Ascending aorta (tissue), 2 donors: Measurements from ENCODE around the gene MFSD8. TPM values are rescaled to one million over a fixed set of nuclear protein-coding genes. Genes with fewer than 3 reads are reported as not detected.
A peak's percentile ranks its signal among the peaks of the same experiment; 100 is the strongest.

Source experiments
- DNase-seq, 2 donors: peaks; one replicate each; pipeline ENCODE4 v3.0.0-alpha.2; 2019; ENCODE audit warnings: low spot score in 2 of 2
- H3K27ac ChIP-seq, 2 donors: fragments of 200-600 bp; sonication (generic); one replicate each; pipeline ENCODE4 v1.5.1; 2016 to 2017; ENCODE audit warnings: mild to moderate bottlenecking in 1 of 2
- H3K27me3 ChIP-seq: fragments of 200-600 bp; sonication (generic); one replicate; pipeline ENCODE4 v1.5.1; 2017
- H3K36me3 ChIP-seq, 2 donors: fragments of 200-600 bp; sonication (generic); one replicate each; pipeline ENCODE4 v1.5.1; 2016
- H3K4me1 ChIP-seq, 2 donors: fragments of 200-600 bp; sonication (generic); one replicate each; pipeline ENCODE4 v1.5.1; 2016 to 2017; ENCODE audit warnings: mild to moderate bottlenecking in 1 of 2
- H3K4me3 ChIP-seq, 2 donors: fragments of 200-600 bp; sonication (generic); one replicate each; pipeline ENCODE4 v1.5.1; 2016 to 2017; ENCODE audit warnings: mild to moderate bottlenecking in 1 of 2
- H3K9me3 ChIP-seq, 2 donors: fragments of 200-600 bp; sonication (generic); one replicate each; pipeline ENCODE4 v1.5.1; 2016
- CTCF ChIP-seq, 3 experiments: fragments of 200-600 bp in 2 of 3; fragments of 450-650 bp in 1 of 3; sonication (generic) in 2 of 3; IDR thresholded peaks; one replicate each; pipeline ENCODE4 v1.5.1; 2016 to 2019; ENCODE audit warnings: antibody characterized with exemption in 3 of 3, mild to moderate bottlenecking in 1 of 3, moderate library complexity in 1 of 3
- intact Hi-C: fragments of 100-400 bp; cut with DNase I; formaldehyde crosslinking; loops from one replicate; pipeline ENCODE4 v1.15.1; 2023
- total RNA-seq: library from RNA; depleted of rRNA; stranded (reverse); fragments of >200 nt; gene quantifications from one replicate; pipeline ENCODE4 v1.1.0, GENCODE V29; 2016

Gene MFSD8
- total RNA-seq, 1 donor from 2014 or later = 26.3 TPM

- Histone ChIP-seq H3K27me3 (no peaks in the 10 kb centered on the region), H3K9me3 (no peaks in the 10 kb centered on the region), H3K4me3 (no peak overlapping the region), H3K4me1 (no peaks in the 10 kb centered on the region), H3K27ac (no peak overlapping the region), H3K36me3 (no peaks in the 10 kb centered on the region)
- TF ChIP-seq CTCF (IDR thresholded peaks at IDR 0.05) = no peak
- intact Hi-C loops = no loop called here
- no peak for DNase-seq
Observed at GRCh38 chr4:127896069-127896468, 68.9 kb downstream of the MFSD8 start.

- no peak overlapping the region for H3K27ac ChIP-seq
- H3K4me1 ChIP-seq = no peaks in the 10 kb centered on the region
- no peaks in the 10 kb centered on the region for H3K27me3 ChIP-seq
- TF ChIP-seq CTCF (IDR thresholded peaks at IDR 0.05) = no peak
- no peak overlapping the region for H3K4me3 ChIP-seq
- no peak for DNase-seq
- H3K9me3 ChIP-seq = no peaks in the 10 kb centered on the region
- intact Hi-C loops = no loop called here
- no peaks in the 10 kb centered on the region for H3K36me3 ChIP-seq
Observed at GRCh38 chr4:127889903-127890302, 75.1 kb downstream of the MFSD8 start.

GRCh38 chr4:127888559-127888958 is 76.4 kb downstream of the MFSD8 start:
- Histone ChIP-seq H3K4me3 (no peak overlapping the region), H3K27me3 (no peaks in the 10 kb centered on the region), H3K27ac (no peak overlapping the region), H3K4me1 (no peaks in the 10 kb centered on the region), H3K9me3 (no peaks in the 10 kb centered on the region), H3K36me3 (no peaks in the 10 kb centered on the region)
- intact Hi-C loops = no loop called here
- DNase-seq = no peak
- no peak for TF ChIP-seq CTCF (IDR thresholded peaks at IDR 0.05)

- no peak overlapping the region for H3K27ac ChIP-seq
- H3K4me3 ChIP-seq = peak overlapping the region; percentile 79 to 85
- DNase-seq = no peak
- no peaks in the 10 kb centered on the region for H3K9me3 ChIP-seq
- TF ChIP-seq CTCF (IDR thresholded peaks at IDR 0.05) = no peak
- no peaks in the 10 kb centered on the region for H3K27me3 ChIP-seq
- intact Hi-C loops = loop anchor here (2.0 to 5.0 kb wide), 3 partner anchors 83 to 181 kb away; partner anchors contain the start of genes ABHD18, HSPA4L, LARP1B and MFSD8
- no peaks in the 10 kb centered on the region for H3K36me3 ChIP-seq
- H3K4me1 ChIP-seq = peaks cover 0 to 4% of the 10 kb centered on the region in 2 donors
Observed at GRCh38 chr4:127881563-127881864, 83.5 kb downstream of the MFSD8 start.

GRCh38 chr4:127880763-127881562 is 84.0 kb downstream of the MFSD8 start, which contains the start of gene PLK4:
TSS of gene PLK4 (plus strand) at chr4:127880893. CDS start at chr4:127881135, 242 bp downstream.
- no peaks in the 10 kb centered on the region for H3K27me3 ChIP-seq
- H3K4me3 ChIP-seq = peak within 1 kb of the TSS; percentile 79 to 85
- no peaks in the 10 kb centered on the region for H3K9me3 ChIP-seq
- intact Hi-C loops = loop anchor here (2.0 to 5.0 kb wide), 3 partner anchors 84 to 181 kb away; partner anchors contain the start of genes ABHD18, HSPA4L, LARP1B and MFSD8
- no peak for TF ChIP-seq CTCF (IDR thresholded peaks at IDR 0.05)
- peak; percentile 84 to 96 for DNase-seq
- H3K27ac ChIP-seq = peak within 1 kb of the TSS; percentile 70 to 72
- H3K4me1 ChIP-seq = peaks cover 0 to 4% of the 10 kb centered on the region in 2 donors
- no peaks in the 10 kb centered on the region for H3K36me3 ChIP-seq
